Skeletal muscle cell (primary cell): ENCODE data around the gene NISCH.
"Not testable (repeated sequence)": the region's sequence is repeated elsewhere in the genome, so short reads cannot be mapped to it uniquely, and the experiment has no call there.

Source experiments
- DNase-seq: peaks from one replicate; pipeline ENCODE4 v3.0.0-alpha.2; 2010; ENCODE audit warnings: low read depth
- H3K4me3 ChIP-seq: 2 replicates; pipeline ENCODE4 v1.5.1; 2011; ENCODE audit warnings: low read depth, mild to moderate bottlenecking, control low read depth, low read length, moderate library complexity

NISCH gene

DNA sequence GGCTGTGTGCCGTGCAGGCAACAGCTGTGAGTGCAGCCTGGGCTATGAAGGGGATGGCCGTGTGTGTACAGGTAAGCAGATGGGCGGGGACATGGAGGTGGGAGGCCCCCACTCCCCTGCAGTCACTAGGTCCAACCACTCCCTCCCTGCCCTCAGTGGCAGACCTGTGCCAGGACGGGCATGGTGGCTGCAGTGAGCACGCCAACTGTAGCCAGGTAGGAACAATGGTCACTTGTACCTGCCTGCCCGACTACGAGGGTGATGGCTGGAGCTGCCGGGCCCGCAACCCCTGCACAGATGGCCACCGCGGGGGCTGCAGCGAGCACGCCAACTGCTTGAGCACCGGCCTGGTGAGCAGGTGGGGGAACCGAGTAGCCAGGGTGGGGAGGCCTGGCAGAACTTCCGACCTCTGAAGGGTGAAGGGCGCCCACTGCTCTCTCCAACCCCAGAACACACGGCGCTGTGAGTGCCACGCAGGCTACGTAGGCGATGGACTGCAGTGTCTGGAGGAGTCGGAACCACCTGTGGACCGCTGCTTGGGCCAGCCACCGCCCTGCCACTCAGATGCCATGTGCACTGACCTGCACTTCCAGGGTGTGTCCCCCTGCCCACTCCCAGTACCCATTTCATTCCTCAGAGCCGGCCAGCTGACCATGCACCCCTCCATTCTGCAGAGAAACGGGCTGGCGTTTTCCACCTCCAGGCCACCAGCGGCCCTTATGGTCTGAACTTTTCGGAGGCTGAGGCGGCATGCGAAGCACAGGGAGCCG lies 66.7 kb downstream of the NISCH start:
- DNase-seq = no peak
- H3K4me3 ChIP-seq = no peak overlapping the region

DNA sequence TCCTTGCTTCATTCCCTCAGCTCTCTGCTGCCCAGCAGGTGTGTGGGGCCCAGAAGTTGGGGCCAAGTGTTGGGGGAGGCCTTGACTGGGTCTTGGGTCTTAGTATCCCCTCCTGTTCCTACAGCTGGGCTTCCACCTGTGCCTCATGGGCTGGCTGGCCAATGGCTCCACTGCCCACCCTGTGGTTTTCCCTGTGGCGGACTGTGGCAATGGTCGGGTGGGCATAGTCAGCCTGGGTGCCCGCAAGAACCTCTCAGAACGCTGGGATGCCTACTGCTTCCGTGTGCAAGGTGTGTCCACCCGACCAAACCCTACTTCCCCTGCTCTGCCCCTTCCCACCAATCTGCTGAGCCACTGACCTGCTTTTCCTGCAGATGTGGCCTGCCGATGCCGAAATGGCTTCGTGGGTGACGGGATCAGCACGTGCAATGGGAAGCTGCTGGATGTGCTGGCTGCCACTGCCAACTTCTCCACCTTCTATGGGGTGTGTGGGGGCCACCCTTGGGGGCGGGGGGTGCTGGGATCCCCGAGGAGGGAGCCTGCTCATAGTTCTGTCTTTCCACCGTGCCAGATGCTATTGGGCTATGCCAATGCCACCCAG lies 67.3 kb downstream of the NISCH start:
- no peak for DNase-seq
- H3K4me3 ChIP-seq = no peak overlapping the region

DNA sequence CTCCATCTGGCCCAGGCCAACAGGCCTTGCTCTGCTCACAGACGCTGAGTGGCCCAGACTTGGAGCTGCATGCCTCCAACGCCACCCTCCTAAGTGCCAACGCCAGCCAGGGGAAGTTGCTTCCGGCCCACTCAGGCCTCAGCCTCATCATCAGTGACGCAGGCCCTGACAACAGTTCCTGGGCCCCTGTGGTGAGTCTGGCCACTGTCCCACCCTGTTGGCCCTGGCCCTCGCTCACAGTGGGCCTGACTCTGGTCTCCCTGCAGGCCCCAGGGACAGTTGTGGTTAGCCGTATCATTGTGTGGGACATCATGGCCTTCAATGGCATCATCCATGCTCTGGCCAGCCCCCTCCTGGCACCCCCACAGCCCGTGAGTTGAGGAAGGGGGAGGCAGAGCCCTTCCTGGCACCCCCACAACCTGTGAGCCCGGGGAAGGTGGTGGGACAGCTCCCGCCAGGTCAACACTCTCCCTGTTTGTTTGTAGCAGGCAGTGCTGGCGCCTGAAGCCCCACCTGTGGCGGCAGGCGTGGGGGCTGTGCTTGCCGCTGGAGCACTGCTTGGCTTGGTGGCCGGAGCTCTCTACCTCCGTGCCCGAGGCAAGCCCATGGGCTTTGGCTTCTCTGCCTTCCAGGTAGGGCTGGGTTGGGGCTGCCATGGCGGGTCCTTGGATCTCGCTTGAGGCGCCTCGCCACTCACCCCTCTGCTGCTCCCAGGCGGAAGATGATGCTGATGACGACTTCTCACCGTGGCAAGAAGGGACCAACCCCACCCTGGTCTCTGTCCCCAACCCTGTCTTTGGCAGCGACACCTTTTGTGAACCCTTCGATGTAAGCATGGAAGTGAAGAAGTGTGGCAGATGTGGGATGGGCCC lies 68.2 kb downstream of the NISCH start:
- H3K4me3 ChIP-seq = no peak overlapping the region
- no peak for DNase-seq

DNA sequence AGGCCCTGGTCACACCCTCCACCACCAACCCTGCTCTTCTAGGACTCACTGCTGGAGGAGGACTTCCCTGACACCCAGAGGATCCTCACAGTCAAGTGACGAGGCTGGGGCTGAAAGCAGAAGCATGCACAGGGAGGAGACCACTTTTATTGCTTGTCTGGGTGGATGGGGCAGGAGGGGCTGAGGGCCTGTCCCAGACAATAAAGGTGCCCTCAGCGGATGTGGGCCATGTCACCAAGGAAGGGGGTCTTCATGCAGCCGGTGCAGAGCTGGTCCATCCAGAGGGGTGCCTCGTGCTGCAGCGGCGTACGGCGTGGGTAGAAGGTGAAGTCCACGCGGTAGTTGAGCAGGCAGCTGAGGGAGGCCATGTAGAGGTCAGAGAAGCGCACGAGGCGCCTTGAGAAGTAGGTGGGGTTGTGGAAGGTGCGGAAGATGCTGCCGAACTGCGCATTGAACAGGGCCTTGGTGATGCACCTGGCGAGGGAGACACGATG lies 68.9 kb downstream of the NISCH start:
- no peak for DNase-seq
- H3K4me3 ChIP-seq = no peak overlapping the region

DNA sequence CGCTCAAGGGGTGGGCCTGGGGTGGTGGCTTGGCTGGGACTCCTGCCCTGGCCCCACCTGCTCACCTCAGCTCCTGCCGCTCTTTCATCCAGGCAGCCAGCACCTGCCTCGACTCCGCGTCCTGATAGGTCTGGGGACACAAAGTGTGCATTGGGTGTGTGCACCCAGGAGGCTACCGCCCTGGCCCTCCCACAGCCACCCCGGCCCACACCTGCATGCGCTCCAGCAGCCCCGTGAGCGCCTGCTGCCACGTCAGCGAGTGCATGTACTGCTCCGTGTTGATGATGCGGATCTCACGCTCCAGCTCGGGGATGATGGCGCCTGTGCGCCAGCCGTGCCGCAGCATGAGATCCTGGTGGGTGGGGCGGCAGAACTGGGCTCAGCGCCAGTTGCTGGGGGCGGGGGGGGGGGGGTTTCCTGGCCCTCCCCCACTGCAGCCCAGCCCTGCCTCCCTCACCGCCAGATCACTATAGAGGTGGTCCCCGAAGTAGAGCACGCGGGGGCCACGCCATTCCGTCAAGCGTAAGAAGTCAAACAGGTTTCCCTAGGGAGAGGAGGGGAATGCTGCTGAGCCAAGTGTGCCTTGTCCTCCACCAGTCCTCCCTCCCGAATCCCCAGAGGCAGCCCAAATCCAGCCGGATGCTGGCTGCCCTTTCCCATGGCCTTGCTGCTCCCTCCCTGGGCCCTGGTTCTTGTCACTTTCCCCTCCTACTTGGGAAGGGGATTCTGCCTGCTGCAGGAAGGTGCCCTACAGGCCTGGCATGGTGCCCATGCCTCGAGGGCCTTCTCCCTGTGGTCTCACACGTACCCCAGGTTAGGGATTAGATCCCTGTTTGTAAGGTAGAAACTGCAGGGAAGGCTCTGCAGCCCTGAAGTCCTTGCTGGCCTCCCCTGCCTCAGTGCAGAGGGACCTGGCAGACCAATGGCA lies 69.6 kb downstream of the NISCH start:
- DNase-seq = no peak
- H3K4me3 ChIP-seq = no peak overlapping the region

DNA sequence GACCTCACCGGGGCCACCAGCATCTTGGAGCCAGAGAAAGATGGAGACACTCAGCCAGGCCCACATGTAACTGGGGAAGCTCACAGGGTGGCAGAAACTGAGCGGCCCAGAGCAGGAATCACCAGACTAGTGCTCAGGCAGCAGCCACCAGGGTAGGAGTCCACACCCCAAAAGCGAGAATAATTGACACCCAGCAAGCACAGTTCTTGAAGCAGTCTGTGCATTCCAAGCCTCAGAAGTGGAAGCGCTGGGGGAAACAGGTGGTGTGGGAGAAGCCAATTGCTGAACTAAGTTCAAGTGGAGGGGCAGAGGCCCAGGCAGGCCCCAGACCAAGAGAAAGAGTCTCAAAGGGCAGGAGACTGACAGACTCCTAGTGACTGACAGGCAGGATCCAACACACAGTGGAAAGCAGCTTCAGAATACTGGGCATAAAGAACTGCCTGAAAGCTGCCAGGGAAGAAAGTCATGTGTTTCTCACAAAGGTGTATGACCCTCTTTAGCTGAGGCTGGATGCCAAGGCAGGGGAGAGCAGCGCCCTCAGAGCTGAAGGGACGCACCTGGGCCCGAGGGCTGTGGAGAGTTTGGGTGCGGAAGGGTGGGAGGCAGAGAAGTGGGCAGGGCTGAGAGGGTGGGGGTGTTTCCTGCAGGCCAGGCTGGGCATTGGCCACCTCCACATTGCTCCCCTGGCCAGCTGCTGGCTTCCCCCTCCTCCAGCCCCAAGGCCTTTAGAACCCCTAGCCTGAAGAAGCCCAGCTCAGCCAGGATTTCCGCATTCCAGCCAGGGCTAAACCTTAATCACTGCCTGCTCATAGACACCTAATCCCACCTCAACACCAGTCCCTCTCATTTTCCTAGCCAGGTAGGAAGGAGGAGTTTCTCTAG lies 70.5 kb downstream of the NISCH start:
- no peak for DNase-seq
- H3K4me3 ChIP-seq = no peak overlapping the region

DNA sequence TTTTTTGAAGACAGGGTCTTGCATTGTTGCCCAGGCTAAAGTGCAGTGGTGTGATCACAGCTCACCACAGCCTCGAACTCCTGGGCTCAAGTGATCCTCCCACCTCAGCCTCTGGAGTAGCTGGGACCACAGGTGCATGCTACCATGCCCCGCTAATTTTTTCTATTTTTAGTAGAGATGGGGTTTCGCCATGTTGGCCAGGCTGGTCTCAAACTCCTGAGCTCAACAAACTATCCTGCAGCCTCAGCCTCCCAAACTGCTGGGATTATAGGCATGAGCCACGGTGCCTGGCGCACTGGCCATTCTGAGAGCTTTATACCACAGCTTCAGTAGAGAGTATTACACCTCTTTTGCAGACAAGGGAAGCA lies 71.3 kb downstream of the NISCH start:
- H3K4me3 ChIP-seq, DNase-seq: not testable (repeated sequence)

DNA sequence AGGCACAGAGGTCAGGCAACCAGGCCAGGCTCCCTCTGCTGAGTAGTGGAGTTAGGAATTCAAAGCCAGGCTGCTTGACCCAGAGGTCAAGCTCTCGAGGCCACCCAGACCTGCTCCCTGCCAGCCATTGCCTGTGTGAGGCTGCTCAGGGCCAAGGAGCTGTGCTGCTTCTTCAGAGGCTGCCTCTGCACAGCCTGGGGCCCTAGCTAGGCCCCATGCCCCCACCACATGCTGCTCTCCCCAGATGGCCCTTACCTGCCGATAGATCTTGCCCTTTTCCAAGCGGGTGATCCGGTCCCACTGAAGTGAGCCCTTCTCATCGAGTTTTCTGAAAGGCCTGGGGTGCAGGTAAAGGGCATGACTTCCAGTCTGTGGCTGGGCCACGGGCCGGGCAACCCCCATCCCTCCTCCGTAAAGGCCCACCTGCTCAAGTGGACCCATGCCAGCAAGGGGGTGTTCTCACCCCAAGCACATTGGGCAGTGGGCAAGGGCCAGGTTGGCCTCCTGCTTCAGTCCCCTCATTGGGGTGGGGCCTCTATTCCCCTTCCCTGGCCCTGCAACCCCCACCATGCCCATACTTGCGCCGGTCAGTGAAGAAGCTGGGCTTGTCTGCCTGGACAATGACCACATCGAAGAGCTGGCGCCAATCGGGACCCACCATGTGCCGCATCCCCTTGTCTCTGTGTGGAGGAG lies 71.8 kb downstream of the NISCH start:
- no peak overlapping the region for H3K4me3 ChIP-seq
- no peak for DNase-seq

DNA sequence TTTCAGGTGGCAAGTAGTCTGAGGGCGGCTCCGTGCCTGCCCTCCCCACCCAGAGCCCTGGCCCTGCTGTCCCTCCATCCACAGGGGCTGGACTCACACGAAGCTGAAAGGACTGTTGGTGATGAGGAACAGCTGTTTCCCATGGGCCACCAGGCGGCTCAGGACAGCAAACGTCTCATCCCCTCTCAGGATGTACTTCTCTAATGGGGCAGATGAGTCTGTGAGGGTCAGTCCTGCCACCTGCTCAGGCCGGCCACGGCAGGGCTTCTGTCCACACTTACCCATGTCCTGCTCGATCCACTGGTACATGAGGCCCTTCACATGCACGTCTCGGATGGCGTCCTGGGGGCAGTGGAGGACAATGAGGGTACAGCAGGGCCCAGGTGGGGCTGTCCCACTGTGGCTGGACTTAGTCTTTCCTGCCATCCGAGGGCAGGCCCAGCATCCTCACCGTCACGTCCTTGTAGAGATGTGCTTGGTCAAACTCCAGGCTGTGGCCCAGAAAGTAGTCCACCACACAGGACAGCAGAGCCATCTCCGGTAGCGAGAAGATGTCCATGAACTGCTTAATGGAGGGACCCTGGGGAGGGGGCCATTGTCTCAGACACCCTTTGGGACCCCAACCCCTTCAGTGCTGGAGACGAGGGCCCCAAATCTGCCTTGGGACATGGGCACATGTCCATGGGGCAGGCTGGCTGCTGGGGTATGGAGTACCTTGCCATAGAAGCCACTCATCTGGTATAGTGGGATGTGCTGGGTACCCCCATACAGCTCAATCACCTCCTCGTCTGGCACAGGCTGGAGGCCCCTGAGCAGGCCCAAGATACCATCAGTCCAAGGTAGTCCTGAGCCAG lies 72.6 kb downstream of the NISCH start:
- no peak overlapping the region for H3K4me3 ChIP-seq
- DNase-seq = no peak

DNA sequence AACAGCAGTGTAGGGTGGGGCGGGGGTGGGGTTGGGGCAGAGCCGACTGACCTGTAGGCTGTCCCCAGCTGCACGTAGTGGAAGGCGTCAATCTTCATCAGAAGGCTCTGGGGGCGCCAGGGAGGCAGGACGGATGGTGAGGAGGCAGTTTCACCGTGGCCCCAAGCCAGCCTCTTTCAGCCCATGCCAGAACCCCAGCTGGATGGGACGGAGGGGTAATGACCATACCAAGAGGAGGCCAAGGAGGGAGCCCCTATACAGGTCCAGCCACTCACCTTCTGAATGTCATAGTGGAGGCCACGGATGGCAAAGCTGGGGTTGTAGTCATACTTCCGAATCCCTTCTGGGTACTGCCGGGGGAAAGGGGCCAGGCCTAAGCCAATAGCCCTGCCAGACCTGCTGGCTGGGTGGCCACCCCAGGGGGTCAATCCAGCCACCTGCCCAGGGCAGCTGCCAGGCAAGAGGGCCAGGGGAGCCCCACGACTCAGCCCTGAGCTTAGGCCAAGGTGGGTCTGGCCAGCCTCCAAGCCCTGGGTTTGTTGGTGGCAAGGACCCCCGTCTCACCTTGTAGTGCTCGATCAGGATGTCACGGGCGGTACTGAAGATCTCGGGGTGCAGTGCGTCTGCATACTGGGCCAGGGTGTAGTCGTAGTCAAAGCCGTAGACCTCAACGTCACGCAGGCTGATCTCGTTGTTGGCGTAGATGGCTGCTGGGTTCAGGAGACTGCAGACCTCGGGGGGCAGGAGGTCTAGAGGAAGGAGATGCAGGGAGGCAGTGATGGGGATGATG lies 73.4 kb downstream of the NISCH start:
- H3K4me3 ChIP-seq = no peak overlapping the region
- no peak for DNase-seq

DNA sequence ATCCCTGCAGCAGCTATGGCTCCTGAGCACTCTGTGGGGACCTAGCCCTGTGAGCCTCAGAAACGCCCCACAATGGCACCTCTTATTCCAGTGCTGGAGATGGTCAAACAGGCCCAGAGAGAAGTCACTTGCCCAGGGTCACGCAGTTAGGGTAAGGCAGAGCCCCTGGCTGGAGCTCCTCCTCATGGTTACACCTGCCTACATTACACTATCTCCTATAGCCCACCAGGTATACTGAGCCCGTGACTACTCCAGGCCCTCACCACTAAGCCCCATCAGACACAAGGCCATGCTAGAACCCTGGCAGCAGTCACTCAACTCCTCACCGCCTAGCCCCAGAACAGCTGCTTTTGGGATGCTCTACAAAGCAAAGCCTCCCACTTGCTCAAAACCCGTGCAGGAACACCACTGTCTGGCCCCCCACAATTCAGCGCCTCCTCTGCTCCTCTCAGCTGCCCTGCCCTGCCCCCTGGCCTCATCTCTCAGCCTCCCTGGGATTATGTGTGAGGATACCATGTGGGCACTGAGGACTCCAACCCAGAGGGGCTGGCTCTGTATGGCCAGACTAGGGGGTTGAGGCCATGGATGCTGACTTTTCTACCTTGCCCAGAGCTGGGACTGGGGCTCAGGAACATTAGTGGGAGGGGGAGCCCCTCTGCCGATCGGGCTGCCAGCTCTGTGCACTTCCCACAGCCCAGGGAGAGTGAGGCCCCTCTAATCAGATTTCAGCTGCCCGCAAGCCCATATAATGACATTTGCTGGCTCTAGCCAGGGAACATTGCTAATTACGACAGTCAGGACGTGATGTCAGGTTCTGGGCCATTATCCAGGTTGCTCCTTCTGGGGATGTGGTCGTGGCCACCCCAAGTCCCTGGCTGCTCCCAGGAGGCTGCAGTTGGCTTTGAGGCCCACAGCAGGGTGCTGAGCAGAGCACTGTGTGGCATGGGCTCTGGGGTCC lies 74.3 kb downstream of the NISCH start:
- H3K4me3 ChIP-seq = no peak overlapping the region
- DNase-seq = peak; percentile 13

DNA sequence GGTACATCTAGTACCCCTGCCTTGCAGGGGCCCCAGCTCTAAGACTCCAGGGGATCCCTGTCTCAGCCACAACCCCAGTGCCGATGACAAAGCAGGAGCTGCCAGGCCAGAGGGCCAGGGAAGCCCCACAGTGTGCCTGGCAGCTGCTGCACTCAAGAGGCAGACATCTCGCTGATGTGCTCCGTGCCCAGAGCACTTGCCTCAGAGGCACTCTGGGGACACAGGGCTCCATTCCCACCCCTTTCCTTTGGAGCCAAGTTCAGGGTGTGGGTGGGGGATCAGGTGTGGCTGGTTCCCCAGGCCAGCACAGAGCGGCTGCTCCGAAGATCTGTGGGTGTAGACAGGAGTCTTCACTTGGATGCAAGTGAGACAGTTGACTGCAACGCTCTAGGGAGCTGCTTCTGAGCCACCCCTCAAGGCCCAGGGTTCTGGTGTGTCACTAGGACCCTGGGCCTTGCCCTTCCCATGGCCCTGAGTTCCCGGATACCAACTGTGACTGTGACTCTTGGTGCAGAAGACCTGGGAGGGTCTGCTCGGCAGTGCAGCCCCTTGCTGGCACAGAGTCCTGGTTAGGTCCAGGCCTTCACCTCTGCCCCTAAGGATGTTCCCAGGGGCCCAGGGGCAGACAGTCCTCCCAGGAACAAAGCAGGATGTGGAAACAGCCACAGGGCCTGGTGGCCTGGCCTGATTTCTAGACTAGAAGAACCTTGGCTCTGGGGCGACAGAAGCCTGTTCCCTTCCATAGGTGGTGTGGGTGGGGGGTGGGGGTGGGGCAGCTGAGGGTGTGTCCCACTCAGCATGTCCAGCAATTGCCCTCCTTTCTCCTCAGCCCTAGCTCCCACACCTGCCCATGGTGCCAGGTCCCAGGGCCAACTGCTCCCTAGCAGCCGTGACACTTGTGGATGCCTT lies 75.8 kb downstream of the NISCH start:
- no peak overlapping the region for H3K4me3 ChIP-seq
- DNase-seq = no peak

DNA sequence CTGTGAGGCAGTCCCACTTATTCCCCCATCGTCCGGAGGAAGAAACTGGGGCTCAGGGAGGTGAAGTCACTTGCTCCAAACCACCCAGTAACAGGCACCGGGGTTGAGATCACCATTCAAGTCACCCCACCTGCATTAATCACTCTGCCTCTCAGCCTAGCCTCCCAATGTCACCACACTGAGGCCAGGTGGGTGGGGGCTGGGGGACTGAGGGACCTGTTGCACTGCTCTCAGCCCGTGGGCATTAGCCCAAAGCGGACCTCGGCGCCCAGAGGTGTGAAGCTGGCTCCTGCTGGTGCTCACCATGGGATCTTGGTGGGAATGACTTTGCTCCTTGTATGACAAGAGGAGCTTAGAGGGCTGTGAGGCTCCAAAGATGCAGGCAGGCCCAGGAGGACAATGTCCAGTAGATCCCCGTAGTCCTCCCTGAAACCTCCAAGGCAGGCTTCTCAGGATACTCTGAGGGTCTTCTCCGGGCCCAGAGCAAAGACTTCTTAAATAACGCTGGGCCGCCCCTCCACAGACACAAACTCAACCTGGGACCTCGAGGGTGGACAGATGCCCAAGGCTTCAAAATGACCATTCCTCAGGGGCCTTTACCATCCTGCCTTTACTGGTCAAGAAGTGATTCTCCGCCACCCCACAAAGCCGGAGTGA lies 76.6 kb downstream of the NISCH start:
- DNase-seq = no peak
- H3K4me3 ChIP-seq = peak overlapping the region; percentile 72

DNA sequence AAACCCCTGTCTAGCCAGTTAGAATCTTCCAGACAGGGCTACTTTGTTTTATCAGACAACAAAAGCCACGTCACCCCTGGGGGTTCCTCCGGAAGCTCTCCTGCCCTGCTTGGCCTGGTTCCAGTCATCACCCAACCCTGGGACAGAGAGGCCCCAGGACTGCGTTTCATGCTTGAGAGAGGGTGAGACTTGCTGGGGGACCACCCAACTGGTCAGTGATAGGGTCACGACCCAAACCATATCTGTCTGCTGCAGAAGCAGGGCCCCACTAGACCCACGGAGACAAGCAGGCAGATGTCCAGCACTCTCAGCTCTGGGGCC lies 77.1 kb downstream of the NISCH start:
- DNase-seq = peak; percentile 9
- H3K4me3 ChIP-seq = peak overlapping the region; percentile 72
